Dermis blood vessel endothelial cell (primary cell): ENCODE measurements around the gene TMEM151B. TPM values are rescaled to one million over a fixed set of nuclear protein-coding genes. Genes with fewer than 3 reads are reported as not detected.
"Not testable (repeated sequence)": the region's sequence is repeated elsewhere in the genome, so short reads cannot be mapped to it uniquely, and the experiment has no call there.

Source experiments
- DNase-seq: peaks from one replicate; pipeline ENCODE4 v3.0.0; 2010
- total RNA-seq: library from RNA; depleted of rRNA; stranded (reverse); fragments of >200 nt; gene quantifications from 2 replicates; pipeline ENCODE4 v1.2.3, GENCODE V29; 2014

TMEM151B gene
- total RNA-seq, 1 donor from 2014 or later: not detected

GRCh38 chr6:44339301-44339700, 69.1 kb downstream of the TMEM151B start:
- peak; percentile 19 for DNase-seq

DNA sequence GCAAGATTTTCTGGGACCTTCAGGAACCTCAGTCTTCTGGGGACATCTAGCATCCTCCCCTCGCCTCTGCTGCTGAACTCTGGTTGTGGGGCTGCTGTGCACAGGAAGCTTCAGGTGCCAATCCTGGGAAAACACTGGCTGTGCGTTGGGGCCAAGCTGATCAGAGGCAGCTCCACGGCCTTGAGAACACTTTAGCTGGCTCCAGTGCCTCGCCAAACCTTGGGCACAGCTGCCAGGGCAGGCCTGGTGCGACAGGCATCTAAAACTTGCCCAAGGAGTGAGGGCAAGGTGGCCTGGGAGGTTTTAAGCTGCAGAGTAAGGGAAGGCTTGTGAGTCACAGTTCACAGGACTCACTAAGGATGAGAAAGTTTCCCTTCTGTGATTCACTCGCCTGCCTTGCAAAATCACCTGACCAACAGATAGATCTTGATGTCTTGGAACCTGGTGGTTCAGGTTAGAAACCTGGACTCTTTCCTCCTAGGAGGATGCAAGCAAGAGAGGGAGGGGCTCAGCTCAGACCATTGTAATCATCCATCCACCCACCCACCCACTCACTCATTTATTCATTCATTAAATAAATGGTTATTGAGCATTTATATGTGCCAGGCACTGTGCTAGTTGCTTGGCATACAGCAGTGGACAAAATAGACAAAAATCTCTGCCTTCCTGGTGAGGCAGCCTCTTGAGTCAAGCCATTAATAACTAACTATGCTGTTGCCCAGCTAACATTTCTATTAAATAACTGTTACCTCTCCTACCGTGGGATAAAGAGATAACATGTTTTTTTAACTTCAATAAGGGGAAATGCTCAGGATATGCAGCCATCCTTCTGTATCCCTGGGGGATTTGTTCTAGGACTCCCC, 69.7 kb downstream of the TMEM151B start:
- peak; percentile 13 for DNase-seq

- no peak for DNase-seq
Observed at GRCh38 chr6:44341095-44341890, 71.0 kb downstream of the TMEM151B start.

DNA sequence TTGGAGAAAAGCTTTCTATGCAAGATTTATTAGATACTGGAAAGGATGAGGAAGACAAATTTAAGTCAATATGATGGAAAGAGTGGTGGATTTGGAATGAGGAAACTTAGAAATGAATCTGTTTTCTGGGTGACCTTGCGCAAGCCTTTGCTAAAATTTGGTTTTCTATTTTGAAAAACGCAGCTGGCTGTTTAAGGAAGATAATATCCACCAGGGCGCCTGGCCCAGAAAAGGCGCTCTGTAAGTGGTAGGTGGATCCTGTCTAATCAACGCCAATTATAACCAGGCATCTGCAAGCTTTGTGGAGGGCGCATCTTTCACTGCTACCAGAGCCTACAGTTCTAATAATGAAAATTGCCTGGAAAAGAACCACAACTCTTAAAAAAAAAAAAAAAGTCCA, 71.8 kb downstream of the TMEM151B start:
- no peak for DNase-seq

- no peak for DNase-seq
Observed at GRCh38 chr6:44342489-44342888, 72.2 kb downstream of the TMEM151B start, which contains the start of gene SPATS1. Gene SPATS1, plus strand, starts transcription at chr6:44342650. Its CDS starts 446 bp downstream, at chr6:44343096.

GRCh38 chr6:44346818-44347217, 76.6 kb downstream of the TMEM151B start:
- DNase-seq: not testable (repeated sequence)

GRCh38 chr6:44349904-44350649, 79.8 kb downstream of the TMEM151B start:
- DNase-seq: no peak

DNA sequence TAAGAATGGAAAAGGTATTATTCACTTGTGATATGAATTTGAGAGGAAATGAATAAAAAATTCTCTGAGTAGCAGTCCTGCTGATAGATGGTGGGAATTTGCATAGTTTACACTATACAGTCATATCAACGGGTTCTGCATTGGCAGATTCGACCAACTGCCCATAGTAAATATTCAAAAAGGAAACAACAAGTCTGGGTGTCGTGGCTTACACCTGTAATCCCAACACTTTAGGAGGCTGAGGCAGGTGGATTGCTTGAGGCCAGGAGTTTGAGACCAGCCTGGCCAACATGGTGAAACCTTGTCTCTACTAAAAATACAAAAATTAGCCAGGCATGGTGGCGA, 80.4 kb downstream of the TMEM151B start:
- not testable (repeated sequence) for DNase-seq

DNA sequence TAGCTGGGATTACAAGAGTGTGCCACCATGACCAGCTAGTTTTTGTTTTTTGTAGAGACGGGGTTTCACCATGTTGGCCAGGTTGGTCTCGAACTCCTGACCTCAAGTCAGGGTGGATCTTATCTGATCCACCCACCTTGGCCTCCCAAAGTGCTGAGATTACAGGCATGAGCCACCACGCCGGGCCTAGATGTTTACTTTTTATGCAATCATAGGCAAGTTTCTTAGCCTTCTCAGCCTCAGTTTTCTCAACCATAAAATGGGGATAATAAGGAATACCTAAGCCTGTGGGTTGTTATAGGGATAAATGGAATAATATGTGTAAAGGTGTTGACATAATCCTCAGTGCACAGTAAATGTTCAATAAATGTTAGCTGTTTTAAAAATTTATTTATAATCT, 82.0 kb downstream of the TMEM151B start:
- DNase-seq: no peak

GRCh38 chr6:44353336-44353735, 83.1 kb downstream of the TMEM151B start:
- DNase-seq: no peak

- no peak for DNase-seq
Observed at GRCh38 chr6:44355640-44356039, 85.4 kb downstream of the TMEM151B start.

DNA sequence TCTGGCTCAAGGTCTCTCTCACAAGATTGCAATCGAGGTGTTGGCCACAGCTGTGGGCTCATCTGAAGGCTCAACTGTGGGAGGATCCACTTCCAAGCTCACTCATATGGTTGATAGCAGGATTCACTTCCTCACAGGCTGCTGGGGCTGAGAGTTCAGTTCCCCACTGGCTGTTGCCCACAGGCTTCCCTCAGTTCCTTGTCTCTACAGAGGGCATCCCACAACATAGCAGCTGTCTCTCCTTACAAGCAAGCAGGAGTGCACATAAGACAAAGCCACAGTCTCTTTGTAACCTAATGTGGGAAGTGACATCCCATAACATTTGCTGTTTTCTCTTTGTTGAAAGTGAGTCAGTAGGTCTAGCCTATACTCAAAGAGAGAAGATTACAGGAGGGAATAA, 86.2 kb downstream of the TMEM151B start:
- DNase-seq: no peak

Other genes starting within 250 kb of the TMEM151B start
- 48.1 and 75.4 TPM in 2 replicates for gene MRPL14, start 143.0 kb upstream of the TMEM151B start, total RNA-seq
- gene TMEM63B, start 142.9 kb upstream of the TMEM151B start, total RNA-seq: 33.0 and 36.3 TPM in 2 replicates
- gene CAPN11, start 111.6 kb upstream of the TMEM151B start, total RNA-seq: 0.28 and 2.2 TPM in 2 replicates
- gene MYMX, start 53.5 kb upstream of the TMEM151B start, total RNA-seq: 0.23 TPM in 1 of 2 replicates, not detected in the other
- 41.7 and 64.8 TPM in 2 replicates for gene SLC29A1, start 46.9 kb upstream of the TMEM151B start, total RNA-seq
- gene HSP90AB1, start 23.3 kb upstream of the TMEM151B start, total RNA-seq: 558 and 784 TPM in 2 replicates
- 43.1 and 52.7 TPM in 2 replicates for gene SLC35B2, start 12.9 kb upstream of the TMEM151B start, total RNA-seq
- gene NFKBIE, start 4.9 kb upstream of the TMEM151B start, total RNA-seq: 13.4 and 41.7 TPM in 2 replicates
- 17.5 and 23.6 TPM in 2 replicates for gene AARS2, start 42.9 kb downstream of the TMEM151B start, total RNA-seq
- gene SPATS1, start 72.2 kb downstream of the TMEM151B start, total RNA-seq: not detected in 2 replicates
- 26.2 and 31.1 TPM in 2 replicates for gene CDC5L, start 117.3 kb downstream of the TMEM151B start, total RNA-seq